ENCODE results near the gene RAB19.

The RAB19 gene

DNA sequence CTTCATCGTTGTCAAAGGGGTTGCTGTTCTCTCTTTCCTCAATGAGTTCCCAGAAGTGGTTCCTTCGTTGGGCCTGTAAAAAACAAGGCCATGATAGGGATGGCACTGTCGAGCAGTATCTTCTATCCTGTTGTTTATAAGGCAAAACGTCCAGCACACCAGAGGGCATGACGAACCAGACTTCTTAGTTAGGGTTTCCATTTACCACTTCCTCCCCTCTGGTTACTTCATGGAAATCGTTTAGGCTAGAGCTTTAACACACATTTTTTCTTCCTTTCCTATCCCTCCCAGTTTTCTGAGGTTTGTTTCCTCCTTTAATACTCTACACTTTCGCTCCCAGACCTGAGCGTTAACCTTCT is 50.8 kb downstream of the RAB19 start:
- no peak for DNase-seq

DNA sequence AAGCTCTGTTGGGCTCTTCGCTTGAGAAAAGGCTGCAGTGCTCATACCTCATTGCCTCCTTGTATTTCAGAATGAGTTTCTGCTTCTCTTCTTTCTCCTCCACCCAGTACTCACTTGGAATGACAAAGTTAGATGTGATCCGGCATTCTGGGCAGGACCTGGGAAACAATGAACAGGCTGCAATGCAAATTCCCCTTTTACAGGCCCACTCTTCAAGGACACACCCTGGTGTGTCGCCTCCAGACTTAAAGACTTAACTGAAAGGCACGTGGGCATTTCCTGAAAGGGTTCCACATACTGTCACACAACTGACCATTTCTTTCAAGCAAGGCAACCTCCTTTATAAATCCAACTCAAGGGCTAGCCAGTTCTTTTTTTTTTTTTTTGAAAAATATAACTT is 51.9 kb downstream of the RAB19 start:
- DNase-seq = no peak

DNA sequence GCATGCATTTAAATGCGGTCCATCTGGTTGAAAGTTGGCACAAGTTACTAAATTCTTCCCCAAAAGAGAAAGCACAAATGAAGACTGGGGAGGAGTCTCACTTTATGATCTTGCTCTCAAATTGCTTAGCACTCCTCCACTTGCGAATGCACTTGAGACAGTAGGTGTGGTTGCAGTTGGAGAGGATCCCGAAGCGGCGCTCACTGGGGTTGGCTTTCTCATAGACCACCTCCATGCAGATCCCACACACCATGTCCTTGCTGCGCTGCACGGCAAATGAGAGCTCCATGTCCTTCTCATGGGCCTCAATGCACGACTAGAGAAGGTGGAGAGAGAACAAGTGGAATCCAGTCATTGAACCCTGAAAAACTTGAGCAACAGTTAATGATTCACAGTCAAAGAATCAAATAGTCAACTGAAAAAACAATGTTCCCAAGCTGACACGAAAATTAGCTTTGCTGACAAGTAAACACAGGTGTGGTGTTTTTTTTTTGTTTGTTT is 52.7 kb downstream of the RAB19 start:
- no peak for DNase-seq

DNA sequence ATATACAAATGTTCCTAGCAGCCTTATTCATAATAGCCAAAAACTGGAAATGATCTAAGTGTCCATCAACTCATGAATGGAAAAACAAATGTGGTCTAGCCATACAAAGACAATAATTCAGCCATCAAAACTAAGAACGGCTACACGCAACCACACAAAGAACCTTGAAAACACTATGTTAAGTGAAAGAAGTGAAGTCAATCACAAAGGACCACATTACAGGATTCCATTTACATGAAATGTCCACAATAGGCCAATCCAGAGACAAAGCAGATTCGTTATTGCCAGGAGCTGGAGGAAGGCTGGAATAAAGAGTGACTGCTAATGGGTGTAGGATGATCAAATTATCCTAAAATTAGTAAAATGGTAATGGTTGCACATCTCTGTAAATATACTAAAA is 54.3 kb downstream of the RAB19 start:
- DNase-seq = no peak

DNA sequence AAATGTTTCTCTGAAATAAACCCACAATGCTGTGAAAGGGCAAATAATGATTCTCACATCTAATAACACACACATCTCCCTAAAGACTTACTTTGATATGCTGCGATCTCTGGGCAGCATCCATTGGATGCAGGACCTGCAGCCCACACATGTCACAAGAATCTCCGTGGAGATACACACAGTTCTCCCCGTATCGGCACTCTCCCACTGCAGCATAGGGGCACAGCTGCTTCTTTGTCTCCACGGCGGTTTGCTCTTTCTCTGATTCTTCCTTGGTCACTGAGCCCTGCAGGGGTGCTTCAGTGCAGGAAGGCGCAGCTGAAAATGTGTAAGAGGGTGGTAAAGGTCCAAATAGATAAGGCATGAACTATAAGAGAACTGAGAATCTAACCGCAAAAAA is 55.1 kb downstream of the RAB19 start:
- no peak for DNase-seq

DNA sequence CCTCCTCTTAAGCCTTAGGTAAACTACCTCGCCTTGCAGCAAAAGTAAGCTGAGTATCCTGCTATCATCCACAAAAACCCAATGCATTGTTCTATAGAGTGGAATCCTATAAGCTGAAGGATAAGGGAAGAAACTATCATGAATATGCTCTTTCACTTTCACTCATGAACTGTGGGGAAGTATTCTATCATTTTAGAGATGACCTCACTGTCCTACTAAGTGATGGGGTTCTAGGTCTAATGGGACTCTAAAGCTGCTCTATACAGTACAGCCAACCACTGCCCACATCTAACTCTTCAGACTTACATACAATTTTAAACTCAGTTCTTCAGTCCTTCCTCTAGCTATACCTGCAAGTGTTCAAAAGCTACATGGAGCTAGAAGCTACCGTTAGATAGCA is 59.3 kb downstream of the RAB19 start:
- no peak for DNase-seq

DNA sequence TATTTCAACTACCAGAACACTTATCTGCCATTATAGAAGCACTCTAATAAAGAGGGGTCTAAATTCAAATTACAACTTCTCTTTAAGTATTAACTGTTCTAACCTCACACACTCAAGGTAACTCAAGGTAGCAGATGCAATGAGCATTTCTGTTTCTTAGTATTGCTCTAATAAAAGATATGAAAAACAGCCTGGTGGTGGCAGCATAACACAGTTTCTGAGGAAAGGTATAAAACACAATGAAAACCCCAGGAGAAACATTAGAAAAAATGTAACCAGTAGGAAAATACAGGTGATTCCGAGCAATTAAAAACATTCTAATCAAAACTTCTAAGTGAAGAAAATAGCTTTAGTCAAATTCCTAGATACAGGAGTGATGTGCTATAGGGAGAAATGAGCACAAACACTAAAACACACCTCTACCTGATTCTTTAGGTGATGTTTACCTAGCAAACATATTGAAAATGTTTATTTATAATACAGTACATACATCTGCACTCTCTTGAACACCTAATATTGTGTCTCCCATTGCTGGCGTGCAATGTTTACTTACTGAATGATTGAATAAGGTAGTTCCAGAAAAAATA is 72.0 kb downstream of the RAB19 start:
- DNase-seq = peak; percentile 69

DNA sequence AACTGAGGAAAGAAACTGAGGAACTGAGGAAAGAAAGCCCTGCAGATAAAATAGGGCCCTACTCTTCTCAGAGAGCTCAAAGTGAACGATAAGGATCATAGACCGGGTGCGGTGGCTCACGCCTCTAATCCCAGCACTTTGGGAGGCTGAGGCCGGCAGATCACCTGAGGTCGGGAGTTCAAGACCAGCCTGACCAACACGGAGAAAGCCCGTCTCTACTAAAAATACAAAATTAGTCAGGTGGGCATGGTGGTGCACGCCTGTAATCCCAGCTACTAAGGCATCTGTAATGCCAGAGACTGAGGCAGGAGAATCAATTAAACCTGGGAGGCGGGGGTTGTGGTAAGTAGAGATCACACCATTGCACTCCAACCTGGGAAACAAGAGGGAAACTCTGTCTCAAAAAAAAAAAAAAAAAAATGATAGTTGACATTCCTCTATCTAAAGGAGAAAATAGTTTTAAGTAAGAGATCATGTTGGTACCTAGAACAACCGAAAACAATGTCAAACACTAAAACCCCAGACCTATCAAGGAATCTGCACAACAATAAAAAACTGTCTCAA is 72.9 kb downstream of the RAB19 start:
- DNase-seq = no peak
